Fibroblast of lung (primary cell): ENCODE data around the gene ASGR1.

ENCODE experiments used
- EZH2 ChIP-seq: IDR thresholded peaks from 2 replicates; pipeline ENCODE4 v1.5.1; 2012; ENCODE audit warnings: low read length, control low read depth, mild to moderate bottlenecking; ENCODE audit errors: missing control alignments
- TF ChIP-seq, protein P1 (sequence below), 2 donors: IDR thresholded peaks in 1 of 2; conservative IDR thresholded peaks in 1 of 2; 1 replicate in 1 of 2; 2 replicates in 1 of 2; pipeline ENCODE4 v1.5.1; 2011 to 2012; ENCODE audit warnings: low read length in 2 of 2, control low read depth in 1 of 2, inconsistent platforms in 1 of 2, low read depth in 1 of 2, mild to moderate bottlenecking in 1 of 2

DNA sequence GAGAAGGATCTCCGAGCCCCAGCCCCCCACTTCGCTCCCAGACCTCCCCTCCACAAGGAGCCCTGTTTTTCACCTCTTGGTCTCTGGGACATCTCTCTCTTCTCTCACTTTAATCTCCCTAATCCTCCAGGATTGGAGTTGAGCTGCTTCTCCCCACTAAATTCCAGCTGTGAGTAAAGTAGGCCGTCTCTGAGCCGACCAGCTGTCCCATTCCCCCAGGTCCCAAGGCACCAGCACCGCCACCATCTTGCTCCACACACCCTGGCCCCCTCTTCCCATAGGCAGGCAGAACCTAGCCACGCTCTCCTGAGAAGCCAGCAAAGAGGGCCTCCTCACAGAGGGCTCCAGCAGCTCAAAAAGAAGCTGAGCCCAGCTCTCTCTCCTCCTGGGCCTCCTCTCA lies 39.6 kb upstream of the ASGR1 start:
- TF ChIP-seq, protein P1, sequence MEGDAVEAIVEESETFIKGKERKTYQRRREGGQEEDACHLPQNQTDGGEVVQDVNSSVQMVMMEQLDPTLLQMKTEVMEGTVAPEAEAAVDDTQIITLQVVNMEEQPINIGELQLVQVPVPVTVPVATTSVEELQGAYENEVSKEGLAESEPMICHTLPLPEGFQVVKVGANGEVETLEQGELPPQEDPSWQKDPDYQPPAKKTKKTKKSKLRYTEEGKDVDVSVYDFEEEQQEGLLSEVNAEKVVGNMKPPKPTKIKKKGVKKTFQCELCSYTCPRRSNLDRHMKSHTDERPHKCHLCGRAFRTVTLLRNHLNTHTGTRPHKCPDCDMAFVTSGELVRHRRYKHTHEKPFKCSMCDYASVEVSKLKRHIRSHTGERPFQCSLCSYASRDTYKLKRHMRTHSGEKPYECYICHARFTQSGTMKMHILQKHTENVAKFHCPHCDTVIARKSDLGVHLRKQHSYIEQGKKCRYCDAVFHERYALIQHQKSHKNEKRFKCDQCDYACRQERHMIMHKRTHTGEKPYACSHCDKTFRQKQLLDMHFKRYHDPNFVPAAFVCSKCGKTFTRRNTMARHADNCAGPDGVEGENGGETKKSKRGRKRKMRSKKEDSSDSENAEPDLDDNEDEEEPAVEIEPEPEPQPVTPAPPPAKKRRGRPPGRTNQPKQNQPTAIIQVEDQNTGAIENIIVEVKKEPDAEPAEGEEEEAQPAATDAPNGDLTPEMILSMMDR (conservative IDR thresholded peaks at IDR 0.05 in 1 of 2, IDR thresholded peaks at IDR 0.05 in 1 of 2; ENCODE audit: low read depth in 1 of 2, low read length in 2 of 2) = no peak
- no peak for TF ChIP-seq EZH2
